CD4-positive, alpha-beta T cell treated with Interleukin-17A for 1 hour (primary cell): ENCODE results near the gene RNF31.
A peak's percentile ranks its signal among the peaks of the same experiment; 100 is the strongest.
"Not testable (repeated sequence)": the region's sequence is repeated elsewhere in the genome, so short reads cannot be mapped to it uniquely, and the experiment has no call there.

ENCODE experiments used
- DNase-seq: peaks from one replicate; pipeline ENCODE4 v3.0.0-alpha.2; 2020

Gene RNF31

DNA sequence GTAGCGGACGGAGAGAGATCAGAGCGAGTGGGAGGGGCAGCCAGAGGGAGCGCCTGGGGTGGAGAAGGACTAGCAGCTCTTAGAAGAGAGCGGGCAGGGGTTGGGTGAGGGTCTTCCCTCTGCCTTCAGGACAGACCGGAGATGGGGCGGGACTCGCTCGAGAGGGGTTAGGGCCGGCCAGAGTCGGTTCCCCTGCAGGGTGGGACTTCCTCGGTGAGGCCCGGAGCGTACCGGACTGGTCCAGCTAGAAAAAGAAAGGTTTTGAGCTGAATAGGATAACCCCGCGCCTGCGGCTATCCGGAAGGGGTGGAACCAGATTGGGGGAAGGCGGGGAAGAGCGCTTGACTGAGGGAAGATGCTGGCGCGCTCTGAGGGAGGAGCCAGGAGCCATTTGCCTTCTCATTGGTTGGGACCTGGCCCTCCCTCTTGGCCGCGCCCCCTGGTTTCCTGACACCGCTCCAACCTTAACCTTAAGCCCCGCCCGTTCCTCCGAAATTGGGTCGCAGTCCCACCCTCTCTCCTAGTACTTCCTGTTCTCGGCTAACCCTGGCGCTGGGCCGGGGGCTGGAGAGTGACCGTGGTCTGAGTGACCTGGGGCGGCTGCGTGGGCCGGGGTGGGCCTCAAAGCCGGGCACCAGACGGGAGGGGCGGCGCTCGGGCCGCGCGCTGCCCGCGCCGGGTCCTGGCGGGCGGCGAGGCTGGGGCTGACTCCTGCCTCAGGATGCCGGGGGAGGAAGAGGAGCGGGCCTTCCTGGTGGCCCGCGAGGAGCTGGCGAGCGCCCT, at the start of gene RNF31:
RNF31 (plus strand) TSS at position 521 of the 783 bp plus-strand sequence; CDS start at position 722, 201 bp downstream.
- peak; percentile 97 for DNase-seq

DNA sequence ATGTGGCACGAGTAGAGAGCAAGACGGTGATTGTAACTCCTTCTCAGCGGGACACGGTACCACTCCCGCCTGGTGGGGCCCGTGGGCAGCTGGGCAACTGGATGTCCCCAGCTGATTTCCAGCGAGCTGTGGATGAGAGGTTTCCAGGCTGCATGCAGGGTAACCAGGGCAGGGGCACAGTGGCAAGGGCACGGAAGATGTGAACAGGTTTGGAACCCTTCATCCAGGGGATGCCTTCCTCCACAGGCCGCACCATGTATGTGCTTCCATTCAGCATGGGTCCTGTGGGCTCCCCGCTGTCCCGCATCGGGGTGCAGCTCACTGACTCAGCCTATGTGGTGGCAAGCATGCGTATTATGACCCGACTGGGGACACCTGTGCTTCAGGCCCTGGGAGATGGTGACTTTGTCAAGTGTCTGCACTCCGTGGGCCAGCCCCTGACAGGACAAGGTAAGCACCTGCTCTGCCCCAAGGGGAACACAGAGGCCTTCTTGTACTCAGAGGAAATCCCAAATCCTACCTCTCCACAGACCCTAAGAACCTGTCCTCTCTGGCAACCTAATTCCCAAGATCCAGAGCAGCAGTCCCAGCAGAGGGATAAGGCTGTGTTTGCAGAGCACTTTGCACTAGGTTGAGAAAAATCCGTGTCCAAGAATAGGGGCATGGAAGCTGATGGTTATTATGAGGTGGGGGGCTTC, 48.9 kb upstream of the RNF31 start:
- DNase-seq, result no peak

DNA sequence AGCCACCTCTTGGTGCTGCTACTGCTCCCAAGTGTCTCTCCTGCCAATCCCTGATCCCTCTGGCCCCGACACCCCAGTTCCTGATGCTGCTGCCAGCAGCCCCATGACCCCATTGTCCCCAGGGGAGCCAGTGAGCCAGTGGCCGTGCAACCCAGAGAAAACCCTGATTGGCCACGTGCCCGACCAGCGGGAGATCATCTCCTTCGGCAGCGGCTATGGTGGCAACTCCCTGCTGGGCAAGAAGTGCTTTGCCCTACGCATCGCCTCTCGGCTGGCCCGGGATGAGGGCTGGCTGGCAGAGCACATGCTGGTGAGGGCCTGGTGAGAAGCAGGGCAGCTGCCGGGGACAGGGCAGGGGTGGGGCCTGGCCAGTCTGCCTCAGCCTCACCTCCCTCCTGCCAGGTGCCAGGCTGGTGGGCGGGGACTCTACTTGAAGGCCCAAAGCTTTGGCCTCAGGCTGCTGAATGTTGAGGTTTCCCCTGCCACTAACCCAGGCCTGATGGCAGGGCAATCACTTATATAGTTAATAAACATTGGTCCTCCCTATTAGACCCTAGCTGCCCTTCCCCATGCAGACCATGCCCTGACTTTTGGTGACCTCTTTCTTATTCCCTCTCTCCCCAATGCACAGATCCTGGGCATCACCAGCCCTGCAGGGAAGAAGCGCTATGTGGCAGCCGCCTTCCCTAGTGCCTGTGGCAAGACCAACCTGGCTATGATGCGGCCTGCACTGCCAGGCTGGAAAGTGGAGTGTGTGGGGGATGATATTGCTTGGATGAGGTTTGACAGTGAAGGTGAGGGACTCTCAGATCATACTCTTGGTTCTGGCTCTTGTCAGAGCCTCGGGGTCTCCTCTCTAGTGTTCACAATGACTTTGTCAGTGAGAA, 48.1 kb upstream of the RNF31 start:
- DNase-seq, result no peak

DNA sequence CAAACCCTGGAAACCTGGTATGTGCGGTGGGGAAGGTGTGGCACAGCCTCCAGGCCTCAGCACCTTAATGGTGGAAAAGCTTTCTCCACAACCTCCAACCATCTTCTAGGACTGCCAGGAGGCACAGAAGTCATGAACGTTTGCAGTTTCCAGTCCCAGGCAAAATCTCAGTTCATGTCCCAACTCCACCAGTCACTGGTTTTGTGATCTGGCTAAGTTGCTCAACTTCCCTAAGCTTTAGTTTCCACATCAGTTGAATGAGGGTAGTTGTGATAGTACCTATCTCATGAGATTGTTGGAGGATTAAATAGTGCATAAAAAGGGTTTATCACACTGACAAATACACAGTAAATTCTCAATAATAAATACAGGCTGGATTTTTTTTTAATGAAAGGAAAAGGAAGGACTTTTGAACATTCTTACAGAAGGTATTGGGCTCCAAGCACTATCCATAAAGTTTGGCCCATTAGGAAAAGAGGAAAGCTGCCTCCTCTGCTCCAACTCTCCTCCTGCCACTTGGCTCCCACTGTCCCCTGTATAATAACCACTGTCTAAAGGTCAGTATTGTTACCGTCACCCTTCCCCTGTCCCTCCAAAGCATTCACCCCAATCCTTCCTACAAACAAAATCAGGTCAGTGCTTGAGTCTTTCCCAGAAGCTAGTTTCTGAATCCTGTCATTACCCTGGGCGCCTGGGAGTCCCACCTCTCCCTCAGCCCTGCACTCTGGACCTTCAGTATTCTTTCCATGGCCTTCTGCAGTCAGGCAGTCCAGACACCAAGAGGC, 46.9 kb upstream of the RNF31 start:
- no peak for DNase-seq

DNA sequence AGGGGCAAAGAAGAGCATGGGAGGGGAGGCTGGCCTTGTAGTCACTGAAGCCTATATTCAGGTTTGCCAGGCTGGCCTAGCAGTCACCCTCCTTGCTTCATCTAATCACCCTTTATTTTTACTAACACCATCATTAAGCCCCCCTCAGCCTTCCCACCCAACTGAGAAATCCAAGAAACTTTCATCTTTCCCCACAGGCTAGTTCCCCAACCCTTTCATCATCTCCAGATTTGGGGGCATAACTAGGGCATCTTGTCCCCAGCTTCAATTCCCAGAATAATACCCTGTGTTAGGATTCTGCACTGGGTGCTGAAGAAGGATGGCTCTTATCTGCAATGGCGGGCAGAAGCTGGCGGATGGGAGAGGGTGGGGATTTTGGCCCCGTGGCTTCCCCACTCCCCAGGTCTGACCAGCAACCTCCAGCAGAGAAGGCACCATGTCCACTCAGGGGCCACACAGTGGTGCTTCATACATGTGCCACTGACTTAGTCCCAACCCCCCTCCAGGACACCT, 46.3 kb upstream of the RNF31 start:
- no peak for DNase-seq

DNA sequence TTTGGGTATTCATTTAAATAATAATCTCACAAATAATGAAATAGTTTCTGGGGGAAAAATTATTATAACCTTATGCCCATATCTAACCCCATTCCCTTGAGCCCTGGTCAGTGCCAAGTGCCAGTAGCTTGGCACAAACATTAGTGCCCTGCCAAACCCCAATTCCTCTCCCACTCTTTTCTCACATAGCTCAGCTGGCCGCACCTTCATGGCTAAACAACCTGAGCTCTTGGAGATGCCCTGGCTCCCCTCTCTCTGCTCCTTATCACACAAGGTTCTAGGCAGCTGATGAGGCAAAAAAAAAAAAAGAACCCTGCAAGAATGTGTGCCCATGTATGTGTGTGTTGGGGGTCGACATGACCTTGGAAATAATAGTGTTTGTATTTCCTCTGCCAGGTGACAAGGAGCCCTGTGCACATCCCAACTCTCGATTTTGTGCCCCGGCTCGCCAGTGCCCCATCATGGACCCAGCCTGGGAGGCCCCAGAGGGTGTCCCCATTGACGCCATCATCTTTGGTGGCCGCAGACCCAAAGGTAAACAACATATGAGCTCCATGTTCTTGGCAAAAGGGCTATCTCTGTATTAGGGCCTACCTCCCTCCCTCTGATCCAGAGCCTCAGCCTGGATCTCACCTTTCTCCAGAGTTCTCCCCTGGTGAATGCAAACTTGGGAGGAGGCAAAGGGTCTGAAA, 44.8 kb upstream of the RNF31 start:
- DNase-seq, result no peak

DNA sequence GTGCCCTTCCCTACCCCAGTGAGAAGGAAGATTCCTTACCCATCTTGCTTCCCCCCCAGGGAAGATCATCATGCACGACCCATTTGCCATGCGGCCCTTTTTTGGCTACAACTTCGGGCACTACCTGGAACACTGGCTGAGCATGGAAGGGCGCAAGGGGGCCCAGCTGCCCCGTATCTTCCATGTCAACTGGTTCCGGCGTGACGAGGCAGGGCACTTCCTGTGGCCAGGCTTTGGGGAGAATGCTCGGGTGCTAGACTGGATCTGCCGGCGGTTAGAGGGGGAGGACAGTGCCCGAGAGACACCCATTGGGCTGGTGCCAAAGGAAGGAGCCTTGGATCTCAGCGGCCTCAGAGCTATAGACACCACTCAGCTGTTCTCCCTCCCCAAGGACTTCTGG, 43.8 kb upstream of the RNF31 start:
- DNase-seq, result no peak

DNA sequence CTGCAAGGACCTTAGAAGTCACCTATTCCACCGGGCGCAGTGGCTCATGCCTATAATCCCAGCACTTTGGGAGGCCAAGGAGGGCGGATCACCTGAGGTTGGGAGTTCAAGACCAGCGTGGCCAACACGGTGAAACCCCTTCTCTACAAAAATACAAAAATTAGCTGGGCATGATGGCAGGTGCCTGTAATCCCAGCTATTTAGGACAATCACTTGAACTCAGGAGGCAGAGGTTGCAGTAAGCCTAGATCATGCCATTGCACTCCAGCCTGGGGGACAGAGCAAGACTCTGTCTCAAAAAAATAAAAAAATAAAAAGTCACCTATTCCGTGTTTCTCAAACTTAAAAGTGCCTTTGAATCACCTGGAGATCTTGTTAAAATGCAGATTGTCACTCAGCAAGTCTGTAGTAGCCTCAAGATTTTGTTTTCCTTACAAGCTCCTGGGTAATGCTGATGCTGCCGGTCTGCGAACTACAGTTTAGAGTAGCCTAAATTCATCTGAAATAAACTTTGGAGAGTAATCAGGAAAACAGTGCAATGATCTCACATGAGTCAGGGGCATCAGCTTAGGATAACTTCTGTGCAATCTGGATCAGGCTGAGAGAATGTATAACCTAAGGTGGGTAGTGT, 41.6 kb upstream of the RNF31 start:
- not testable (repeated sequence) for DNase-seq

DNA sequence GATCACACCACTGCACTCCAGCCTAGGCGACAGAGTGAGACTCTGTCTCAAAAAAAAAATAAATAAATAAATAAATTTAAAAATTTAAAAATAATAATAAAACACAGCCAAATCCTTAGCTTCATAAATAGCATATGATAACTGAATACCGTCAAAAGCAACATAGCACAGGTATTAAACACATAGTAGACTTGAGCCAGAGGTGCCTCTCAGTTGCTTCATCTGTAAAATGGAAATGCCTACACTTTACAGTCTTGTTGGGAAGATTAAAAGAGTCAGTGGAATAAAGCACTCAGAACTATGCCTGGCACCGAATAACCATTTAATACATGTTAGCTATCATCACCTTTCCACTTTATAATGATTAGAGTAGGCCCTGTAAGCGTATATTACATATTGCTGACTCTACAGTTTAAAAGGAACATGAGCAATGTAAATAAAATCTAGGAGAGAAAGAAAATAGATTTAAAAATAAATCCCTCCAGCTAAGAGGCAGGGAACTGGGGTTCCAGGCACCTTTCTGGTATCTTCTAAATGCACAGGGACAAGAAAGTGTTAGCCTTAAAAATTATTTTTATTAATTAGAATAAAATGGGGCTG, 40.5 kb upstream of the RNF31 start:
- no peak for DNase-seq

DNA sequence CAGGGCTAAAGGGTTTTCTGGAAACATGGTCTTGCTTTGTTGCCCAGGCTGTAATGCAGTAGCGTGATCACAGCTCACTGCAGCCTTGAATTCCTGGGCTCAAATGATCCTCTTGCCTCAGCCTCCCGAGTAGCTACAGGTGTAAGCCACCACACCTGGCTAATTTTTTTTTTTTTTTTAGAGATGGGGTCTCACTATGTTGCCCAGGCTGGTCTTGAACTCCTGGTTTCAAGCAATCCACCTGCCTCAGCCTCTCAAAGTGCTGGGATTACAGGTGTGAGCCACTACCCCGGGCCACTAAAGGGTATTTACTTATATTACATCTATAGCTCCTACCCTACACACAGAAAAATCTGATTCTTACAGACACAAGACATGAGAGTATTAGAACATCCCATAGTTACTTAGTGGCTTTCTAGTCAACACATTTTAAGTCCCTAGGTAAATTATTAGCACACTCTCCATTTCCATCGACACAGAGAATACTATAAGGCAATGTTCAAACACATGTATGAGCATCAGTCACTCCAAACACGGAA, 38.9 kb upstream of the RNF31 start:
- no peak for DNase-seq

DNA sequence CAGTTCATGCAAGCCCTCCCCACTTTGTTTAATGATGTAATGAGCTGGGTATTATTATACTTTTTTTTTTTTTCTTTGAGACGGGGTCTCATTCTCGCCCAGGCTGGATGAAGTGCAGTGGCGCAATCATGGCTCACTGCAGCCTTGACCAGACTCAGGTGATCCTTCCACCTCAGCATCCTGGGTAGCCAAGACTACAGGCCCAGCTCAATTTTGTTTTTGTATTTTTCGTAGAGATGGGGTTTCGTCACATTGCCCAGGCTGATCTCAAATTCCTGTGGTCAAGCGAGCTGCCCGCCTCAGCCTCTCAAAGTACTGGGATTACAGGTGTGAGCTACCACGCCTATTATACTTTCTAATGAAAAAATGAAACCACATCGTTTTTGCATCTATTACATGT, 37.2 kb upstream of the RNF31 start:
- no peak for DNase-seq

DNA sequence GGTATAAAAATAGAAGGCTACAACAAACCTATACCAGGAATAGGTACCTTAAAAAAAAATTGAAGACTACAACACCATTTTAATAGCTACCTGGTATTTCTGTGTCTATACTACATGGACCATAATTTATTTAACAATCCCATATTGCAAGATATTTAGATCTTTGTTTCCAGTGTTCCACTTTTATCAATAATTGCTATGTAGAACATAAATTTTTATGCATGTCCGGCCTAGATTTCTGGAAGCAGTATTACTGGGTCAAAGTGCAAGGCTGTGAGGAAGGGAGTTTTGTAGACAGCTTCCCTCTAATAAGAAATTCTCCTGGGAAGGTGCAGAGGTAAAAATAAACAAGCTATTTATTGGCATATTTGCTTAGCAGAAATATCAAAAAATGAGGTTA, 36.8 kb upstream of the RNF31 start:
- no peak for DNase-seq

DNA sequence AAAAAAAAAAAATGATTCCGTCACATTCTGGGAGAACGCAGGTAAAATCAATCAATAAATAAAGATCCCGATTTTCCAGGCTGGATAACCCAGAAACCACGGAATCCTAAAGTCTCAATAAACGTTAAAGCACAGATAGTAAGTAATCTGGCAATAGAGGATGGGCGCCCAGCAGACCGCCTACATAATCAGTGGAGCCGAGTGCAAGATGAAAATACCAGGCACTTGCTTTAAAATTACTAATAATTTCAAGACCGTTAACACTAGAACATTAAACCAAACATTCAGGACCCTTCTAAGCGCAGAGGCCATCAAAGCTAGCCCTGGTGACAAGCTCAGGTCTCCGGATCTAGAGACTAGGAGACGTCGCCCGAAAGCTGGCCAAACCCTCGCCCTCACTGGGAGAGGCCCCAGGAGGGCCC, 33.9 kb upstream of the RNF31 start:
- DNase-seq, result no peak

DNA sequence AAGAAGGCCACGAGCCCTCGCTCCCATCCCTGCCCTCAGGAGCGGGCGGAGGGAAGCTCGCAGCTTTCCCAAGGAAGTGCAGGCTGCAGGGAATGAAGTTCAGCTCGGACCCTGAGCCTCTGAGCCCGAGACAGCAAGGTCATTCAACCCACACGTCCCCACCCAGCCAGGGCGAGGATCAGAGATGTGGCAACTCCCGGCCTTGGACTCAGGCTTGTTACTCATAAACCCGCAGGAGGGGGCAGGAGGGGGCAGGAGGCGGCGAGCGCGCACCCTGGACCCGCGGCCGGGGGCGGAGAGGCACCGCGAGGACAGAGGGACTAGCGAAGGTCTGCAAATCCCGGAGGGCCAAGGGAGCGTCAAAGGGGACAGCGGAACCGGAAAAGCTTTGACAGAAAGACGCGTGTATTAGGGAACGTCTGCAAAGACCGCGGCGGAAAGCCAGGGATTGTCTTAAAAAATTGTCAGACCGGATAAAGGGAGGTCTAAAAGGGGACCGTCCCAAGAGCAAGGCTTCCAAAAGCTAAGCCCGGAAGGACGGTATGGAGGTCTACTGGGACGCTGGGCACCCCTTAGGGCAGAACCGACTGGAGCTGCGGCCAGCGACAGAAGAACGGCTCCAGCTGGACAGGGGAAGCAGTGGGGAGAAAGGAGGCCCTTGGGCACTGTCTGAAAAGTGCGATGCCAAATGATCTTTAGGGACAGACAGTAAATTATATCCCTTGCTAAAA, 33.3 kb upstream of the RNF31 start:
- DNase-seq, result peak; percentile 90

DNA sequence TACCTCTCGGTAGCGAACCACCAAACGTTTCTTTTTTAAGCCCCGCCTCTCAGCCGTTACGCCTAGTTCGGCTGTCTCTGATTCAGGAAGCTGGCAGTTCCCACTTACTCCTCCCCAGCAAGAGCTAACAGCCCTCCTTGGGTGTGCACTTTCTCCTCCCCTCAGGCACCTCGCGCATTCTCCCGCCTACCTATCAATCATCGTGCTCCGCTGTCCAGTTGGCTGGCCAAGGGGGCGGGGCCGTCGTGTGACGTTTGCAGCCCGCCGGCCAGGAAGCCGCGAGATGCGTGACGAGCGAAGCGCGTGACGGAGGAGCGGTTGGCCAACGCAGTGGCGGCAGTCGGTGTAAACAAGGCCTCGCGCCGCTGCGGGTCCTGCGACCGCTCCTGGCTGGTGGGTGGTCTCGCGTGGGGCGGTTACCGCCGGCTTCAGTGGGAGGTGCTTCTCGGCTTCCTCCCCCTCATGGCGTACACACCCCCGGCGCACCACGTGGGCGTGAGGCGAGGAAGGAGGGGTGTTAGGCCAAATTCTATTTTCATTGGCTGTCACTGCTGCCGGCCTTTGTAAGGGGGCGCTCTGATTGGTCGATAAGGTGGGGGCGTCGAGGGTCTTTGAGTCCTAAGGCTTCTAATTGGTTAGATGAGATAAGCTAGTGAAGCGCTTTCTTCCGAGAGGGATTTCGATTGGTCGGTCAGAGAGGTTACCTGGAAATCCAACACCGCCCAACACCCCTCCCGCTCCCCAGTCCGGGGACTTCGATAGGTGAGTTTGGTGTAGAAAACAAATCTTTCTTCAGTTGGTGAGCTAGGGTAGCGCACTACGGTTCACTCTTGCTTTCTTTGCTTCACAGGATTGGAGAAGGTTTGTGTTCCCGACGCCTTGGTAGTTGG, 32.5 kb upstream of the RNF31 start, which contains the start of the genes DCAF11 and NRL:
DCAF11 (plus strand) TSS at position 246 of the 890 bp plus-strand sequence. CDS start 818 bp downstream, outside the sequence.
NRL (minus strand) TSS at position 418 of the 890 bp plus-strand sequence. CDS start 32,101 bp downstream, outside the sequence.
- peak; percentile 100 for DNase-seq

DNA sequence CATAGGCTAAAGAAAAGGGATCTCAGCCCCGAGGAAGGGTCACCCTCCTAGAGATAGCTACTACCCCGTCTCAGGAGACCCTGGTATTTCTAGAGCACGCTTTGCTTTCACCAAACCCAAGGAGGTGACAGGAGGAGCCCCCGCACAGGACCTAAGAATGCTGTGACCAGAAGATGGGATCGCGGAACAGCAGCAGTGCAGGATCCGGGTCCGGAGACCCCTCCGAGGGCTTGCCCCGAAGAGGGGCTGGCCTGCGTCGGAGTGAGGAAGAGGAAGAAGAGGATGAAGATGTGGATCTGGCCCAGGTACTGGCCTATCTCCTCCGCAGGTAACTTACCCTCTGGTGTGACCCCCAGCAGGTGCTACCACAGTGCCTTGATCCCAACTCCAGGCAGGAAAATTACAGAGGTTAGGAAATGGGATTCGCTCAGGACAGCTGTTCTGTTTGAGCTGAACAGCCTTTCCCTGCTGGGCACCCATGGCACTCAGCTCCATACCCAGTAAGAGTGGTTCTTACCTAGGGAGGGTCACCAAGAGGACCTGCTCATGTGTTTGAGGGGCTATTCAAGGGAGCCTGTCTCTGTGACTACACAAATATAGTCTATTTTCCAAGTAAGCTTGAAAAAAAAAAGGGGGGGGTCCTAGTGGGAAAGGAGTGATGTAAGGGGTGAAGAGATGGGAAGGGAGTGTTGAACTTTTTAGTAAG, 31.7 kb upstream of the RNF31 start:
- DNase-seq, result no peak

DNA sequence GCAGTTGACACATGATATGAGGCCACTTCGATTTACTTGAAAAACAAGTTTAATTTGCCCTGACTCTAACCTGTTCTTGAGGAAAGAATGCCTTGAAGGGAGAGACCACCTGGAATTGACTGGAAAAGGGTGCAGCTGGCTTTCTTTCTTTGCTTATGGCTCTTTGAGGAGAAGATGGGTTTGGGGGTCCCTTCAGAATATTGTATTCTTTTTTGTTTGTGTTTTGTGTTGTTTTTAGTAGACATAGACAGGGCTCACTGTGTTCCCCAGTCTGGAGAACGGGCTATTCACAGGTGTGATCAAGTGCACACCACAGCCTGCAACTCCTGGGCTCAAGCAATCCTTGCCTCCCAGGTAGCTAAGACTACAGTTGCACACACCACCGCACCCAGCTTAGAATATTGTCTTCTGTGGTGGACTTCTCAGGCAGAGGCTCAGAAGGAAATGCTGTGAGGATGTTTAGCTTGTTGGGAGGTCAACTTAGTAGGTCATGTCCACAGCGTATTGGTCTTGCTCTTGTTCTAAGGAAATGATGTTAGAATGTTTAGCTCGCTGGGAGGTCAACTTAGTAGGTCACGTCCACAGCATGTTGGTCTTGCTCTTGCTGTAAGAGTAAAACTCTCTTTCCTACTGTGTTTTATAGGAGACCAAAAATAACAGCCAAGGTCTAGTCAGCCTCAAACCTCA, 31.0 kb upstream of the RNF31 start:
- no peak for DNase-seq
